Embryonic facial prominence (tissue), 1 donor: Measurements from ENCODE around the gene LRRC70.
"Not testable (repeated sequence)": the region's sequence is repeated elsewhere in the genome, so short reads cannot be mapped to it uniquely, and the experiment has no call there.

Experiments used
- DNase-seq: peaks from one replicate; pipeline ENCODE4 v3.0.0-alpha.2; 2016; ENCODE audit errors: extremely low spot score

Gene LRRC70

GRCh38 chr5:62578540-62578939 is at the start of gene LRRC70:
Gene LRRC70 (plus strand): TSS chr5:62578819. CDS start chr5:62579439, 620 bp downstream.
- DNase-seq: peak; percentile 57

GRCh38 chr5:62533597-62533996 is 45.0 kb upstream of the LRRC70 start:
- DNase-seq: no peak

GRCh38 chr5:62534461-62535236 is 44.0 kb upstream of the LRRC70 start:
- no peak for DNase-seq

- no peak for DNase-seq
Measured at GRCh38 chr5:62536232-62536631, 42.4 kb upstream of the LRRC70 start.

- DNase-seq: no peak
Measured at GRCh38 chr5:62536783-62537182, 41.8 kb upstream of the LRRC70 start.

GRCh38 chr5:62538017-62538942 is 40.3 kb upstream of the LRRC70 start:
- no peak for DNase-seq

GRCh38 chr5:62542720-62543119 is 35.9 kb upstream of the LRRC70 start:
- DNase-seq: no peak

GRCh38 chr5:62547945-62548630 is 30.5 kb upstream of the LRRC70 start:
- no peak for DNase-seq

GRCh38 chr5:62550103-62550502 is 28.5 kb upstream of the LRRC70 start:
- DNase-seq: no peak

- DNase-seq: no peak
Measured at GRCh38 chr5:62555930-62556329, 22.7 kb upstream of the LRRC70 start.

- DNase-seq: no peak
Measured at GRCh38 chr5:62558941-62559340, 19.7 kb upstream of the LRRC70 start.

GRCh38 chr5:62560786-62561185 is 17.8 kb upstream of the LRRC70 start:
- no peak for DNase-seq

GRCh38 chr5:62561896-62562295 is 16.7 kb upstream of the LRRC70 start:
- no peak for DNase-seq

- no peak for DNase-seq
Measured at GRCh38 chr5:62562867-62563266, 15.8 kb upstream of the LRRC70 start.

GRCh38 chr5:62564101-62564500 is 14.5 kb upstream of the LRRC70 start:
- no peak for DNase-seq

GRCh38 chr5:62565740-62566139 is 12.9 kb upstream of the LRRC70 start:
- not testable (repeated sequence) for DNase-seq

GRCh38 chr5:62568143-62568542 is 10.5 kb upstream of the LRRC70 start:
- no peak for DNase-seq

- DNase-seq: no peak
Measured at GRCh38 chr5:62568800-62569432, 9.7 kb upstream of the LRRC70 start.

- DNase-seq: no peak
Measured at GRCh38 chr5:62569470-62569869, 9.1 kb upstream of the LRRC70 start.

- no peak for DNase-seq
Measured at GRCh38 chr5:62572918-62573514, 5.6 kb upstream of the LRRC70 start.

- no peak for DNase-seq
Measured at GRCh38 chr5:62574599-62574998, 4.0 kb upstream of the LRRC70 start.
